GM12872 (cell line): ENCODE results near the gene SNED1.

Experiments used
- TF ChIP-seq, protein P1 (sequence below): IDR thresholded peaks from 3 replicates; pipeline ENCODE4 v1.5.1; 2011; ENCODE audit warnings: low read depth, mild to moderate bottlenecking, low read length, moderate library complexity; ENCODE audit not compliant: insufficient read depth

SNED1 gene

DNA sequence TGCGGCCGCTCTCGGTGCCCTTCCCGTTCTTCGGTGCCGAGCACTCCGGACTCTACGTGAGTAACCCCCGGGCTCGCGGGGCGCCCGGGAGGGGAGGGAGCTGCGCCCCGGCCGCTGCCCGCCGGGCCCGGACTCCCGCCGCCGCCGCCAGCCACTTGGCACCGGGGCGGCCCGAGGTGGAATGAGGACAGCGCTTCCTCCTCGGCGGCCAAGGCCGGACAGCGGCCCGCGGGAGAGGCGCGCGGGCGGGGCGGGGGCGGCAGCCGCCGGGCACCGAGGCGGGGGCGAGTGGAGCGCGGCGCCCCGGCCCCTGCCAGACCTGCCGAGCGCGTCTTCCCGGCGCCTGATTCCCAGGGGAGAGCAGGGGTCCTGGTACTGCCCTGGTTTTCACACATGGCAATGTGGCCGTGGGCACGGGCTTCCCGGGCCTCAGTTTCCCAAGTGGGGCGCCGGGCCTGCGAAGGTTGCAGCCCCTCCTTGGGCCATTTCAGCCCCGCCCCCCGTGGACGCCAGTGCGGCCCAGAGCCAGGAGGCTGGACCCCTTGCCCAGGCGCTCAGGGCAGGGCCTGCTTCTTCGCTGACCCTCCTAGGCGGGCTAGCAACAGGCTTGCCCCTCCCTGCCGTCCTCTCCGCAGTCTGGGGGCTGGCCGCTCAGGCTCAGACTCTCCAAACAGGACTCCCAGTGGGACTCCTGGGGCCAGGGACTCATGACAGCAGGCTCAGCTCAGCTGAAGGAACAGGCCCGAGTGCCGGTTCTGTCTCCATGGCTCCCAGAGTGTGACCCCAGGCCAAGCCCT is 775 bp downstream of the SNED1 start:
- TF ChIP-seq, protein P1, sequence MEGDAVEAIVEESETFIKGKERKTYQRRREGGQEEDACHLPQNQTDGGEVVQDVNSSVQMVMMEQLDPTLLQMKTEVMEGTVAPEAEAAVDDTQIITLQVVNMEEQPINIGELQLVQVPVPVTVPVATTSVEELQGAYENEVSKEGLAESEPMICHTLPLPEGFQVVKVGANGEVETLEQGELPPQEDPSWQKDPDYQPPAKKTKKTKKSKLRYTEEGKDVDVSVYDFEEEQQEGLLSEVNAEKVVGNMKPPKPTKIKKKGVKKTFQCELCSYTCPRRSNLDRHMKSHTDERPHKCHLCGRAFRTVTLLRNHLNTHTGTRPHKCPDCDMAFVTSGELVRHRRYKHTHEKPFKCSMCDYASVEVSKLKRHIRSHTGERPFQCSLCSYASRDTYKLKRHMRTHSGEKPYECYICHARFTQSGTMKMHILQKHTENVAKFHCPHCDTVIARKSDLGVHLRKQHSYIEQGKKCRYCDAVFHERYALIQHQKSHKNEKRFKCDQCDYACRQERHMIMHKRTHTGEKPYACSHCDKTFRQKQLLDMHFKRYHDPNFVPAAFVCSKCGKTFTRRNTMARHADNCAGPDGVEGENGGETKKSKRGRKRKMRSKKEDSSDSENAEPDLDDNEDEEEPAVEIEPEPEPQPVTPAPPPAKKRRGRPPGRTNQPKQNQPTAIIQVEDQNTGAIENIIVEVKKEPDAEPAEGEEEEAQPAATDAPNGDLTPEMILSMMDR, result no peak

DNA sequence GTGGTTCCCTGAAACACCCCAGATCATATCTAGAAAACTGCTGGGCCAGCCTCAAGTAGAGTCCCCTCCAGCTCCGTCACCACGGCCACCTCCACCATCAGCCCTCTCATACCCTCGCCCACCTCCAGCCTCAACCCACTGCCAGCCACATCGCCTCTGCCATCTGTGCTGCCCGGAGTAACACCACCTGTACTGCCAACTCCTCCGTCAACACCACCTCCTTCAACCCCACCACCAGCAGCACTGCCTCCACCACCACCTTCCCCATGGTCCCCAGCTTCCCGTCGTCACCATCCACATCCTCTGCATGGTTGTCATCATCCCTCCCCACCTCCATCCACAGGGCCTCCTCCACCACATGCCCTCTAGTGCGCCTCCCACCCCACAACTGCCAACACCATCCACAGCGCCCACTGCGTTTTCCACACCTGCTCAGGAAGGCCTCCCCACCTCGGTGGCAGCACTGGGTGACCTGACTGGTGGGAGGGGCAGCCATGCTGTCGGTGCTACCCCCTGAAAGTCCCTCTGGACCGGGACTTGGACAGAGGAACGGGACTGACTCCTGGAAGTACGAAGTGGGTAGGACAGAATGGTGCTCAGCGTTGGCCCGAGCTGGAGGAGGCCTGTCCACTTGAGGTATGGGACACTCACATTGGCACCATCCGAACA is 1.6 kb downstream of the SNED1 start:
- TF ChIP-seq, protein P1, result no peak

DNA sequence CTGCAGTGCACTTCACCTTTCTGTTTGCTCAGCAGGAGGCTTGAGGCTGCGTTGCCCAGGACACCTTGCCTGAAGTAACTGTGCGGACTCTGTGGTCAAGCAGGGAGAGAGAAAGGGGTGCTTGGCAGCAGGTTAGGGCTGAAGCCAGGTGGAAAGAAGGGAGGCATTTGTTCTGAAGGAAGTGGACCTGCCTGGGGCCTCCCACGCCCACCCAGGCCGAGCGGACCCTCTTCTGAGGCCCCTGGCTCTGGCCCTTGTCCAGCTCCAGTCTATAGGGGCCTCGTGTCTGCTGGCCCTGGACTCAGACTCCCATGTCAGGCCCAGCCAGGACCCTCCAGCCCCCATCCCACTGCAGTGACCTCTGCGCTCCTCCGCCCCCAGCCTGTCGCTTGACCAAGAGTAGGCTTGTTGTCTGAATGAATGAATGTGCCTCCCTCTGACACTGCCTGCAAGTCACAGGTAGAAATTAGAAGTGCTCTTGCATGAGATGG is 2.5 kb downstream of the SNED1 start:
- TF ChIP-seq, protein P1, result no peak

DNA sequence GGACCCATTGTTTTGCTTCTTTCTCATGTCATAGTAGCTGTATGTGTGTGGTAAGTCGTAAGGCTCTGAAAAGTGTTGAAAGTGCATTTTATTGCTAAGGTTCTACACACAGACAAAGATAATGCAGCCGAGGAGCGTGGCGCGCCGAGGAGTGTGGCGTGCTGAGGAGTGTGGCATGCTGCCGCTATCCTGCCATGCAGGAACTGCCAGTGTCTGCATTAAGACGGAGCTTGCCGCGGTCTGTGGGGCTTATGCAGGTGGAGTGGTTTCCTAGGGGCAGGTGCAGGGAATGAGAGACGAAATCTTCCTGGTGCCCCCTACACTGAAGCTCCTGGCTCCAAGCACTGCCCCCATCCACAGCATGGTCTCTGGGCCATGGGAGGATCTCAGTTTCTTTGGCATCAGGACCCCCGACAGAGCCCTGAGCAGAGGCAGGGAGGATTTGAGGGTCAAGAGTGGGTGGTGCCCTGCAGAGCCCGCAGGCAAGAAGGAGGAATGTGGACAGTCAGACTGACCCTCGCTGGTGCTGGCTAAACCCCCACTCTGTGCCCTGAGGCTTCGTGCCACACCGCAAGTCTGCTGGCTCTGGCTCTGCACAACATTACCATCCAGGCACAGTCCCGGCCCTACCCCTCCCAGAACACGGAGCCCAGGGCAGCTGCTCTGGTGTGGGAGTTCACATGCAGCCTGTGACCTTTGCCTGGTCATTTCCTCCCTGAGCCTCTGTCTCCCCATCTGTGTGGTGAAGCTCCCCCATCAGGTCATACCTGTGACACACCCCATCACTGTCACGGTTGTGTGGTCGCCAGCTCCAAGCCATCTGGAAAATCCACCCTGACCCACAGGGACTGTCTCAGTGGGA is 3.2 kb downstream of the SNED1 start:
- TF ChIP-seq, protein P1, result no peak

DNA sequence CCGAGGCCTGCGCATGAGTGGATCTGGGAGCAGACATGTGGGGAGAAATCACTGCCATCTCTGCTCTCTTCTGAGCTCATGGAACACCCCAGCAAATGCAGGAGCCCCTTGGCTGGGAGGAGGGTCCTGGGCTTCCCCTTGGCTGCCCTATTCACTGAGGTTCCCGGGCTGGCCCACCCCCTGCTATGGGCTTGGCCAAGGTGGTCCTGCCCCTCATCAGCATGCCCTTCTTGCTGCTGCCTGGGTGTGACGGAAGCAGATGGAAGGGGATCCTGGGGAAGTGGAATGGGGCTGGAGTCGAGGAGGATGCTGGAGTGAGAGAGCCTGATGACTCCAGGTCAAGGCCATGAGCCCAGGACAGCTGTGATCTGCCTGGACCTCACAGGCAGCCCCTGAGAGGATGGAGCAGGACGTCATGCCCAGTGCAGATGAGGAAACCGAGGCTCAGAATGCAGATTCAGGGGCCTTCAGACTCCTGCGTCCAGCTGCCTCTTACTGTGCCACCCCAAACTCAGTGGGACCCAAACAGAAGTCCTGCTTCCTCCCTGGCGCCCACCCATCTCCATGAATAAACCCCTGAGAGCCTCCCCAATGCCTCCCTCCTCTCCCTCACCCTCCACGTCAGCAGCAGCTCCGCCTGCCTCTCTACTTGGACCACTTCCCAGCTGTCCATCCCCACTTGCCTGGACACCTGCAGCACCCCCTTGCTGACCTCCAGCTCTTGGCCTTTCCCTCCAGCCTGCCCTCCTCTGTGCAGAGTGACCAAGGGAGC is 4.0 kb downstream of the SNED1 start:
- TF ChIP-seq, protein P1, result no peak

DNA sequence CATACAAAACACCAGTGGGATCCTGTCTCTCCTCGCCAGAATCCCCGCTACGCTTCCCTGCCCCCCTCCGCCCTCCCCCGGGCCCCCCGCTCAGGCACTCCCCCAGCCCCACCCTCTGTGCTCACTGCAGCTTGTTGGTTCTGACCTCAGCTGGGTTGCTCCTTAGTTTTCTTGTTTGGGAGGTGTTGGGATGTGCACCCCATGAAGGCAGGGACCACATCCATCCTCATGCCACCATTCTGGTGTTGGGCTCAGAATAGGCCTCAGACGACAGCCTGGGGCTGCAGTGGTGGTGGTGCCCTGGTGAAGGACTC is 4.6 kb downstream of the SNED1 start:
- TF ChIP-seq, protein P1, result no peak
